Pericardium fibroblast (primary cell): ENCODE results near the gene TICAM2. TPM values are rescaled to one million over a fixed set of nuclear protein-coding genes. Genes with fewer than 3 reads are reported as not detected.

ENCODE experiments used
- total RNA-seq: library from RNA; depleted of rRNA; stranded (reverse); fragments of >200 nt; gene quantifications from 2 replicates; pipeline ENCODE4 v1.2.3, GENCODE V29; 2015

Gene TICAM2, protein sequence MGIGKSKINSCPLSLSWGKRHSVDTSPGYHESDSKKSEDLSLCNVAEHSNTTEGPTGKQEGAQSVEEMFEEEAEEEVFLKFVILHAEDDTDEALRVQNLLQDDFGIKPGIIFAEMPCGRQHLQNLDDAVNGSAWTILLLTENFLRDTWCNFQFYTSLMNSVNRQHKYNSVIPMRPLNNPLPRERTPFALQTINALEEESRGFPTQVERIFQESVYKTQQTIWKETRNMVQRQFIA
- total RNA-seq = 1.1 and 1.6 TPM in 2 replicates

DNA sequence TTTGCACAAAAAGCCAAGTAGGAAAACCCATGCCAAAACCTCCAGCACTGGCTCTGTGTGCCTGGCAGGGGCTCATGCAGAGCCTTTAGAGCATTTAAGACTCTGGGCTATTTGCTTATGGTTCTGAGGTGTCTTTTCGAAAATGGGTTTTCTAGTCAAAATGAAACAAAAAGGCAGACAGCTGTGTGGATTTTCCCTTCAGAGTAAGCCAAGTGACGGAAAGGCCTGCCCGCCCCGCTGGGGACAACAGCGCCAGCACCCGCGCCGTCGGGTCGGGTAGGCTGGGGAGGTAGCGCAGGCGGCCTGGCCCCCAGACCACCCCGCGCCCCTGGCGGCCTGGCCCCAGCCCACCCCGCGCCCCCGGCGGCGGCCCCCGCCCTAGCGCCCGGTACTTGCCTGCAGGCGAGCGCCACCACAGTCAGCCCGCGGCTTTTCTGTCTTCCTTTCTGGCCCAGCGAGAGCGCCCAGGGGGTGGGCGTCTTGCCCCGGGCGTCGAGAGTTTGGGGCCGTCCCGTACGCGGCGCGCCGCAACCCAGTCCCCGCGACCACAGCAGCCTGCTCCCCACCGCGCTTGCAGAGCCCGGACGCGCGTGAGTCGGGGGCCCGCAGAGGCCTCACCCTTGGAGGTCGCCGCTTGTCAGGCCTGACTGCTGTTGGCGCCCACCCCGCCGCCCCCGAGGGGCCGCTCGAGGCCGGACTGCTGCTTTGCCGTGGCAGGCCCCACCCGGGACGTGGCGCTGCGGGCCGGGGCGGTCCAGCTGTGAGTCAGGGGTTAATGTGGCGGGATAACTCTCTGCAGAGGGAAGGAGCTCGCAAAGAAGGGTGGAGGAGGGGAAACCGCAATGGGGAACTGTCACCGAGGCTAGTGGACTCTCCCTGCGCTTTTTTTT lies at the start of gene TICAM2:
TICAM2 (minus strand) TSS at position 779 of the 890 bp plus-strand sequence. CDS start 21,223 bp downstream, outside the sequence.

DNA sequence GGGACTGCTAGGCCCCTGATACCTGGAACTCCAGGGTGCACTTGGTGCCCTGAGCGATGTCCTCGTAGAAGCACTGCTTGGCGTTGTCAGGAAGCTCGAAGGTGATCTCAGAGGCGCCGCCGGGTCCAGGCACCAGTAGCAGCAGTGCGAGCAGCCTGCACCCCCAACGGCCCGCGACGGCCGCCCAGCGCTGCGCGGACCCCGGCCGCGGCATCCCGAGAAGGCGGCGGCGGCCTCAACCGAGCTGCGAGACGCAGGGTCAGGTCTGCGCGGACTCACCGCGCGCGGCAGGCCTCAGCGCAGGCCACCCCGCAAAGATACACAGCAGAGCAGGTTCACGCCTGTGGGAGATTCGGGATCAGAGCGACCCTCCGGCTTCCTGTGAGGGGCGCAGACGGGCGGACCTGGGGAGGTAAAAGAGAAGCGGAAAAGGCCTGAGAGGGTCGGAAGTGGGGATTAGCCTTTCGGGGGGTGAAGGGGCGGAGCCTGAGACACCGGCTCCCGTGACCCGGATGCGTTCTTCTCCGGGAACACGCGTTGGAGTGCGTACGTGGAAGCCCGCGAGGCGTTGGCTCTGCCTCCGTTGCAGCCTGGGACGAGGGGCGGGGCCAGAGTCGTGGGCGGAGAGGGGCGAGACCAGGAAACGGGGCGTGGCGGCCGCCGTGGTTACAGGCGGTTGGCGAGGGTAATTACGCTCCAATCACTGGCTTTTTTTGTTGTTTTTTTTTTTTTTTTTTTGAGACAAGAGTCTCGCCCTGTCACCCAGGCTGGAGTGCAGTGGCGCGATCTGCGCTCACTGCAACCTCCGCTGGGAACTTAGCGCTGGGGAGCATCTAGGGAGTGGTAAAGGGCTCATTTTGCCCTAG lies 23.5 kb upstream of the TICAM2 start, which contains the start of gene TMED7:
TMED7 (minus strand) TSS at position 458 of the 866 bp plus-strand sequence; CDS start at position 214, 244 bp downstream.

DNA sequence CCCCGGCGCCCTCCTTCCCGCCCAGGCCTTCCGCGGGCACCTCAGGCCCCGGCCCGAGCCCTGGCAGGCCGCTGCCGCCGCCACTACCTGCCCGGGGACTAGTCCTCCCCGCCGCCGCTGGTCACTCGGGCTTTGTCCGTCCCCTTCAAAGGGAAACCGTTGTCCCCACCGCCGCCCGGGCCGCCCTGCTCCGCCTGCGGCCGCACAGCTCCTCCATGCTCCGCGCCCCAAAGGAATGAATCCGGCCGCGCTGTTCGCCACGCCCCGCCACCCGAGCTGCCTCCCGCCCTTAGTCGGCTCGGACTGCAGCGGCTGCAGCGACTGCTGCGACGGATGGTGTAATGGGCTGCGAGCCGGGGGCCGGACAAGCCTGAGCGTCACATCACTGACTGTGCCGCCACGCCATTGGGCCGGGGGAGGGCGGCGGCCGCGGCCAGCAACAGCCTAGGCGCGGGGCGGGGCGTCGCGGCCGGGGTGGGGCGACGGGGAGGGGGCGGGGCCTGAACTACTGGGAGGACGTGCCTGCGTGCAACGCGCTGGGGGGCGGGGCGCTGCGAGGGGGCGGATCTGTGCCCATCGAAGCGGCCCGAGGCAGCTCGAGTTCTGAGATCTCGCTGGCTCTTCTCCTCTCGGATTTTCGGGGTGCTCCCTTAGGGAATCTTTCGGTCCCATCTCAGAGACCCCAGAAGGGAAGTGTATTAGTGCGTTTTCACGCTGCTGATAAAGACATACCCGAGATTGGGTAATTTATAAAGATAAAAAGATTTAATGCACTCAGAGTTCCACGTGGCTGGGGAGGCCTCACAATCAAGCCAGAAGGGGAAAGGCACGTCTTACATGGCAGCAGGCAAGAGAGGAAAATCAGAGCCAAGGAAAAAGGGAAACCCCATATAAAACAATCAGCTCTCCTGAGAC lies 57.6 kb downstream of the TICAM2 start, which contains the start of gene FEM1C:
FEM1C (minus strand) TSS at position 340 of the 915 bp plus-strand sequence. CDS start 1,282 bp downstream, outside the sequence.

Other genes with a start within 250 kb of the TICAM2 start
- 7.6 and 10.6 TPM in 2 replicates for gene FEM1C, start 57.7 kb downstream of the TICAM2 start, total RNA-seq
- 70.4 and 97.2 TPM in 2 replicates for gene TMED7, start 23.6 kb upstream of the TICAM2 start, total RNA-seq
- 7.9 and 25.1 TPM in 2 replicates for gene CDO1, start 214.2 kb upstream of the TICAM2 start, total RNA-seq
- 42.8 and 50.3 TPM in 2 replicates for gene ATG12, start 239.1 kb upstream of the TICAM2 start, total RNA-seq
- 132 and 248 TPM in 2 replicates for gene AP3S1, start 239.5 kb upstream of the TICAM2 start, total RNA-seq